MCF 10A (cell line): ENCODE data around the gene CX3CL1. TPM values are rescaled to one million over a fixed set of nuclear protein-coding genes. Genes with fewer than 3 reads are reported as not detected.

Source experiments
- BruUV-seq: library from RNA; stranded (reverse); fragments of 400-500 nt; replicated peaks from 2 replicates; lab custom pipeline; 2021; lab: Mats Ljungman, UMichigan
- CTCF ChIA-PET: fragments of 300-600 bp; sonication (Branson Sonifier 250); formaldehyde crosslinking; extraction: SDS; loops from one replicate; lab custom pipeline; 2021; ENCODE audit warnings: antibody characterized with exemption, inconsistent platforms; lab: Yijun Ruan, JAX
- POLR2A ChIA-PET: fragments of 300-600, 350-650 bp; sonication (Branson Sonifier 250); formaldehyde crosslinking; extraction: SDS; loops from one replicate; lab custom pipeline; 2020; ENCODE audit warnings: antibody characterized with exemption, inconsistent platforms; lab: Yijun Ruan, JAX
- DNase-seq: peaks from one replicate; pipeline ENCODE4 v3.0.0-alpha.2; 2018; ENCODE audit not compliant: unreplicated experiment
- H3K27ac Mint-ChIP-seq: one replicate; pipeline ENCODE4 v1.8.0; 2022; ENCODE audit warnings: mild to moderate bottlenecking, low read depth, mixed read lengths; ENCODE audit not compliant: unreplicated experiment
- H3K27me3 Mint-ChIP-seq: one replicate; pipeline ENCODE4 v1.8.0; 2022; ENCODE audit warnings: mixed read lengths; ENCODE audit not compliant: insufficient read depth, unreplicated experiment
- H3K36me3 Mint-ChIP-seq: one replicate; pipeline ENCODE4 v1.8.0; 2022; ENCODE audit warnings: mild to moderate bottlenecking, moderate library complexity, mixed read lengths; ENCODE audit not compliant: insufficient read depth, unreplicated experiment
- H3K4me1 Mint-ChIP-seq: one replicate; pipeline ENCODE4 v1.8.0; 2022; ENCODE audit warnings: mixed read lengths; ENCODE audit not compliant: insufficient read depth, unreplicated experiment
- H3K4me3 Mint-ChIP-seq: one replicate; pipeline ENCODE4 v1.8.0; 2022; ENCODE audit warnings: mild to moderate bottlenecking, moderate library complexity, mixed read lengths; ENCODE audit not compliant: unreplicated experiment
- H3K9me3 Mint-ChIP-seq: one replicate; pipeline ENCODE4 v1.8.0; 2022; ENCODE audit warnings: mixed read lengths; ENCODE audit not compliant: unreplicated experiment
- intact Hi-C: fragments of 100-400 bp; cut with micrococcal nuclease; formaldehyde crosslinking; loops from 2 replicates; pipeline ENCODE4 v1.14.1; 2022
- total RNA-seq: library from RNA; stranded (reverse); gene quantifications from 2 replicates; pipeline ENCODE4 v1.2.3, GENCODE V29; 2022
- TF ChIP-seq, protein P1 (sequence below): fragments of 200-600 bp; IDR thresholded peaks from one replicate; pipeline ENCODE4 v1.8.0; 2022; ENCODE audit warnings: antibody characterized with exemption, mild to moderate bottlenecking; ENCODE audit not compliant: unreplicated experiment

CX3CL1 gene
- total RNA-seq, 1 experiment from 2014 or later: not detected

DNA sequence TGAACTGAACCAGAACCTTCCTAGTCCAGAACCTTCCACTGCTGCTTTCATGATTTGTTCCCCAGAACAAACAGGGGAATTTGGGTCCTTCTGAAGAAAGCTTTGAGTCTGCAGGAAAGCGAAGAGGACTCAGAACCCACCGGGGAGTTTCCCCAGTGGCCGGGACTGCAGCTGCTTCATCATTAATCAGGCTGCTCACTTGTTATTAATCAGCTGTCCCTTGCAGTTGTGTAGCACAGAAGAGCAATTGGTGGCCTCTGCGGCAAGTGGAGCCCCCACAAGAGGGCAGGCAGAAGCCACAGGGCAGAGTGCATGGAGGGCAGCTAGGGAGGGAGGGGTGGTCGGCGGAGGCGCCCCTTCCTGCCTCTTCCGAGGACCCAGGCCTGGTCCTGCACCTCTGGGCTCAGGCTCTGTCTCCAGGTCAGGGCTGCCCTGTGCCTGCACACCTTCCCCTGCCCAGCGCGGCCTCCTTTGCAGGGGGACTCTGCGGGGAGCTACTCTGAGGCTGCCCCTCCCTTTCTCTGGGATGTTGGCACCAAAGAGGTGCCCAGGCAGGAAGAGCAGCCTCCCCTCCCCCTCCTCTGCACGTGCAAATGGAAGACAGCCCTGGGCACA, 39.2 kb downstream of the CX3CL1 start:
- Mint-ChIP-seq H3K27ac (no peak overlapping the region), H3K9me3 (no peaks in the 10 kb centered on the region), H3K4me3 (no peak overlapping the region), H3K36me3 (no peaks in the 10 kb centered on the region), H3K27me3 (no peaks in the 10 kb centered on the region), H3K4me1 (peaks cover 10% of the 10 kb centered on the region)
- intact Hi-C loops: loop anchor here (10.0 kb wide), 1 partner anchor 227 kb away; the partner anchor contains the start of genes PSME3IP1 and RSPRY1
- no TSS peak for BruUV-seq
- DNase-seq: no peak
- CTCF ChIA-PET: interaction anchor here (0.5 to 0.7 kb wide), 3 partner anchors 9 to 533 kb away, joined by 3 to 4 read pairs (median 3); no protein-coding TSS in a partner anchor
- POLR2A ChIA-PET: interaction anchor here (0.7 kb wide), 1 partner anchor 50 kb away, joined by 3 read pairs; no protein-coding TSS in a partner anchor
- TF ChIP-seq, protein P1, sequence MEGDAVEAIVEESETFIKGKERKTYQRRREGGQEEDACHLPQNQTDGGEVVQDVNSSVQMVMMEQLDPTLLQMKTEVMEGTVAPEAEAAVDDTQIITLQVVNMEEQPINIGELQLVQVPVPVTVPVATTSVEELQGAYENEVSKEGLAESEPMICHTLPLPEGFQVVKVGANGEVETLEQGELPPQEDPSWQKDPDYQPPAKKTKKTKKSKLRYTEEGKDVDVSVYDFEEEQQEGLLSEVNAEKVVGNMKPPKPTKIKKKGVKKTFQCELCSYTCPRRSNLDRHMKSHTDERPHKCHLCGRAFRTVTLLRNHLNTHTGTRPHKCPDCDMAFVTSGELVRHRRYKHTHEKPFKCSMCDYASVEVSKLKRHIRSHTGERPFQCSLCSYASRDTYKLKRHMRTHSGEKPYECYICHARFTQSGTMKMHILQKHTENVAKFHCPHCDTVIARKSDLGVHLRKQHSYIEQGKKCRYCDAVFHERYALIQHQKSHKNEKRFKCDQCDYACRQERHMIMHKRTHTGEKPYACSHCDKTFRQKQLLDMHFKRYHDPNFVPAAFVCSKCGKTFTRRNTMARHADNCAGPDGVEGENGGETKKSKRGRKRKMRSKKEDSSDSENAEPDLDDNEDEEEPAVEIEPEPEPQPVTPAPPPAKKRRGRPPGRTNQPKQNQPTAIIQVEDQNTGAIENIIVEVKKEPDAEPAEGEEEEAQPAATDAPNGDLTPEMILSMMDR: no peak

DNA sequence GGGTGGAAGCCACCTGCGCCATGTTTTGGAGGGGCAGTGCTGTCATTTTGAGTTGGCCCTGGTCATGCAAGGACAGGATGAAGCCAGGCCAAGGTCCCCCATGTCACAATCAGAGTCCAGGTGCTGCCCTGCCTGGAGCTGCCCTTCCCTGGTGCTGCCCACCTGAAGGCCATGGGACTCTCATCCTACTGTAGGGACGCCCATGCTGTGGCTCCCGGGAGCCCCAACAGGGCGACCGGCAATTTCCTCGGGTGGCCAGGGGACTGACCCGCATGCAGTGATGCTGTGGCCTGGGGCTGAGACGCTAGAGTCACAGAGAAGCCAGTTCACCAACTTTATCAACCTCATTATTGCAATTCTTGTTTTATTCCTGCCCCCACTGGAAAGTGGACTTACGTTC, 40.3 kb downstream of the CX3CL1 start:
- BruUV-seq: no TSS peak
- Mint-ChIP-seq H3K4me1 (peaks cover 16% of the 10 kb centered on the region), H3K27ac (no peak overlapping the region), H3K4me3 (no peak overlapping the region), H3K27me3 (no peaks in the 10 kb centered on the region), H3K9me3 (no peaks in the 10 kb centered on the region), H3K36me3 (no peaks in the 10 kb centered on the region)
- TF ChIP-seq, protein P1: no peak
- intact Hi-C loops: loop anchor here (10.0 kb wide), 1 partner anchor 228 kb away; the partner anchor contains the start of genes PSME3IP1 and RSPRY1
- CTCF ChIA-PET: interaction anchor here (0.6 to 2.2 kb wide), 4 partner anchors 17 to 112 kb away, joined by 3 to 8 read pairs (median 4); no protein-coding TSS in a partner anchor
- POLR2A ChIA-PET: interaction anchor here (1.1 to 1.9 kb wide), 2 partner anchors 34 to 112 kb away, joined by 3 to 7 read pairs; partner anchors contain the start of genes CIAPIN1 and COQ9
- no peak for DNase-seq

DNA sequence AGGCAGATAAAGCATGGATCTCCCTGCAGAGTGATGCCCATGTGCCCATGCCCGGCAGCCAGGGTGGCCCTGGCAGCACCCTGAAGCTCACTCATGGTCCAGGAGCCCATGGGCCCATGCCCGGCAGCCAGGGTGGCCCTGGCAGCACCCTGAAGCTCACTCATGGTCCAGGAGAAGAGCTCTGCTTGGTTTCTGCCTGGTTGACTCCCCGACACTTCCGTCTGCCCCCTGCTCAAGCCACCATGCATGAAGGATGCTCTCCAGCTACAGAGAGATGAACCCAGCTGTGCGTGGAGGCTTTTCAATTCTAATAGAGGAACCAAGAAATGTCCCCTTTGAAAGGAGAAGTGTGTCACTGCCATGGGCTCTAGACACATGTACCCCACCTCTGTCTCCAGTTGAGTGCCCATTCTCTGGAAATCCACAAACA, 41.0 kb downstream of the CX3CL1 start:
- DNase-seq: no peak
- no peaks in the 10 kb centered on the region for H3K36me3 Mint-ChIP-seq
- no peak overlapping the region for H3K27ac Mint-ChIP-seq
- H3K4me3 Mint-ChIP-seq: no peak overlapping the region
- intact Hi-C loops: loop anchor here (10.0 kb wide), 1 partner anchor 229 kb away; the partner anchor contains the start of genes PSME3IP1 and RSPRY1
- H3K9me3 Mint-ChIP-seq: no peaks in the 10 kb centered on the region
- TF ChIP-seq, protein P1: no peak
- ChIA-PET POLR2A (interaction anchor here (1.1 to 1.9 kb wide), 2 partner anchors 34 to 113 kb away, joined by 3 to 7 read pairs; partner anchors contain the start of genes CIAPIN1 and COQ9), CTCF (interaction anchor here (0.6 to 2.2 kb wide), 7 partner anchors 9 to 1263 kb away, joined by 3 to 8 read pairs (median 3); no protein-coding TSS in a partner anchor)
- no peaks in the 10 kb centered on the region for H3K27me3 Mint-ChIP-seq
- H3K4me1 Mint-ChIP-seq: peaks cover 22% of the 10 kb centered on the region
- BruUV-seq: no TSS peak

DNA sequence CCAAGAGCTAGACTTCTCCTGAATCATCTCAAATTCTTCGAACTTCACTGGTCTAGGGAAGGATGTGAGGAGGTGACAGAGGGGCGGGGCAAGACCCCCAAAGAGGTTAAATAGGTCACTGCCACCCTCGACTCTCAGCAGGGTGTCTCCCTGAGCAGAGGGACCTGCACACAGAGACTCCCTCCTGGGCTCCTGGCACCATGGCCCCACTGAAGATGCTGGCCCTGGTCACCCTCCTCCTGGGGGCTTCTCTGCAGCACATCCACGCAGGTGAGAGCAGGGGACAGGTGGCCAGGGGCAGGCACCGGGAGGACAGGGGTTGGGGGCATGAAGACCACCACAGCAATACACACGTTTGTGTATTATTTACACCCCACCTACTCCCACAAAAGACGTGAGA, 41.4 kb downstream of the CX3CL1 start:
- DNase-seq: no peak
- POLR2A ChIA-PET: interaction anchor here (0.7 to 1.9 kb wide), 2 partner anchors 113 to 114 kb away, joined by 4 to 7 read pairs; no protein-coding TSS in a partner anchor
- H3K4me3 Mint-ChIP-seq: no peak overlapping the region
- no peaks in the 10 kb centered on the region for H3K27me3 Mint-ChIP-seq
- TF ChIP-seq, protein P1: no peak
- no TSS peak for BruUV-seq
- no peak overlapping the region for H3K27ac Mint-ChIP-seq
- CTCF ChIA-PET: interaction anchor here (0.6 to 2.2 kb wide), 8 partner anchors 8 to 1263 kb away, joined by 3 to 8 read pairs (median 3); partner anchors contain the start of gene ADGRG5
- H3K9me3 Mint-ChIP-seq: no peaks in the 10 kb centered on the region
- H3K4me1 Mint-ChIP-seq: peaks cover 27% of the 10 kb centered on the region
- no peaks in the 10 kb centered on the region for H3K36me3 Mint-ChIP-seq
- intact Hi-C loops: loop anchor here (10.0 kb wide), 1 partner anchor 229 kb away; the partner anchor contains the start of genes PSME3IP1 and RSPRY1
